Measurements from ENCODE around the gene RNF150.
A peak's percentile ranks its signal among the peaks of the same experiment; 100 is the strongest.

The RNF150 gene

DNA sequence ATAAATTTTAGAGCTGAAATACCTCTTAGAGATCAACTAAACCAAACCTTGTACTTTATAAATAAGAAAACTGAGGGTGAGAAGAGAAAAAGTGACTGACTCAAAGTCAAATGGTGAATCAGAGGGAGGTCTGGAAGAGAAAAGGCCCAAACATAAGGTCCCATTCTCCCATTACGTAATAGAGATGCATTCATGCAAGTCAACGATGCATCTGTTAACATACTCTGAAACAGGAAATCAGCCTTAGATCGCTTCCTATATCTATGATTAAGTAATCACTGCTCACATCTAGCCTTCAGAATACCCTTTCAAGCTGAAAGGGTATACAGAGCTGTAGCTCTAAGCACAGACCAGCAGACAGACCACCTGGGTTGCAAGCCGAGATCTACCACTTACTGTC is 6.5 kb downstream of the RNF150 start:
- H3K9me3 ChIP-seq (ENCODE audit: insufficient read depth, low read length), result no peaks in the 10 kb centered on the region
- no peak overlapping the region for H3K9ac ChIP-seq (ENCODE audit: low read length)
- H3K4me3 ChIP-seq (ENCODE audit: low read length), result no peak overlapping the region
- peaks cover 8% of the 10 kb centered on the region for H3K4me1 ChIP-seq (ENCODE audit: low read length)
- H4K20me1 ChIP-seq (ENCODE audit: insufficient read depth, low read length), result no peaks in the 10 kb centered on the region
- no peak overlapping the region for H2AFZ ChIP-seq (ENCODE audit: low read depth, low read length)
- H3K79me2 ChIP-seq (ENCODE audit: low read length), result no peaks in the 10 kb centered on the region
- TF ChIP-seq EZH2phosphoT487 (IDR thresholded peaks at IDR 0.05; ENCODE audit: low read depth) (no peak), CTCF (IDR thresholded peaks at IDR 0.05; ENCODE audit: low read depth, low read length) (no peak)
- no peaks in the 10 kb centered on the region for H3K36me3 ChIP-seq (replicated peaks; ENCODE audit: low read depth, low read length)
- no peak overlapping the region for H3K4me2 ChIP-seq (ENCODE audit: low read length)
- no peak overlapping the region for H3K27ac ChIP-seq (ENCODE audit: low read length)
- no peaks in the 10 kb centered on the region for H3K27me3 ChIP-seq (ENCODE audit: low read depth, low read length)

DNA sequence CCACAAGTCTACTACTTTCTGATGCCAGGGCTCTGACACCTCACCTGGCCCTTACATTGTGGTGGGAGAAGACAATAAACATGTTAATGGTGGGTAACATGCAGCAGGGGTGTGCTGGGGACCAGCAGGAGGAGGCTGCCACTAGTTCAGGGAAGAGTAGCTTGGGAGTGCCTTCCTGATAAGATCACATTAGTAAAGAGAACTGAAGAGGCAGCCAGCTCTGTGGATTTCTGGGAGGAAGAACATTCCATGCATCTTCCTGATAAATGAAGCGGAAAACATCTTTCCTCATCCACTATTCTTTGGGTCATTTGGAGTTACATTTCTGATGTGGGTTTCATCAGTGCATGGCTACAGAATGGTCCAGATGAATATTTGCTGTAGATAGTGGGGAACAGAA is 9.0 kb downstream of the RNF150 start:
- Histone ChIP-seq H4K20me1 (ENCODE audit: insufficient read depth, low read length) (no peaks in the 10 kb centered on the region), H3K9me3 (ENCODE audit: insufficient read depth, low read length) (no peaks in the 10 kb centered on the region), H3K4me3 (ENCODE audit: low read length) (no peak overlapping the region), H3K79me2 (ENCODE audit: low read length) (no peaks in the 10 kb centered on the region), H3K9ac (ENCODE audit: low read length) (no peak overlapping the region), H2AFZ (ENCODE audit: low read depth, low read length) (no peak overlapping the region), H3K4me1 (ENCODE audit: low read length) (peaks cover 17% of the 10 kb centered on the region), H3K36me3 (replicated peaks; ENCODE audit: low read depth, low read length) (no peaks in the 10 kb centered on the region), H3K4me2 (ENCODE audit: low read length) (no peak overlapping the region), H3K27me3 (ENCODE audit: low read depth, low read length) (no peaks in the 10 kb centered on the region), H3K27ac (ENCODE audit: low read length) (no peak overlapping the region)
- TF ChIP-seq CTCF (IDR thresholded peaks at IDR 0.05; ENCODE audit: low read depth, low read length) (no peak), EZH2phosphoT487 (IDR thresholded peaks at IDR 0.05; ENCODE audit: low read depth) (no peak)

DNA sequence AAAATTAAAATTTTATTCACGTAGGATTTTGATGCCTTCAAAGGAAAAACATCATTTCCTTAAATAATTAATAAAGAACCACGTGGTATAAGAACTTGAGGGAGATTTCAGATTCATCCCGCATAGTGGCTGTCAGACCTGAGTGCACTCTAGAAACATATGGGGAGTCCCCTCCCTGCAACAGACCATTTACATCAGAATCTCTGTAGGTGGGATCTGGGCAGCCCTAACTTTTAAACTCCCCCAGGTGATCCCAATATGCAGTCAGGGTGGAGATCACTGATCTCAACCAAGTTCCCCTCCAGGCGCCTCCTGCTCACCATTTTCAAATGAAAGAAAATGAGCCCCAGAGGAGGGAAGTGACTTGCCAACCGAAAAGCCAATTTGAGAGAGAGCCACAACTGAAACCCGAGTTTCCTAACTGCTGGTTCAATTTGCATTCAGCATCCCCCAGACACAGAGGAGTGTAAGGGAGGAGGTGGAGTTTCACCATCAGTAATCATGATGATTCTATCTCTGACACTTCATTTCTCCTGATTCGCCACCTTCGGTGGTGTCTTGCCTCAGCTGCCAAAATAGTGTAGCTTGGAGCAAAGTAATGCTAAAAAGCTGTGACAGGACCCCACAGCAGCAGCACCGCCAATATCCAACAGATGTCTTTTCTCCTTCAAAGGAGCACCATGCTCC is 11.4 kb downstream of the RNF150 start:
- Histone ChIP-seq H3K9ac (ENCODE audit: low read length) (no peak overlapping the region; the same call in 1 of the 2 replicates), H3K4me1 (ENCODE audit: low read length) (peaks cover 17% of the 10 kb centered on the region), H3K27ac (ENCODE audit: low read length) (no peak overlapping the region), H3K27me3 (ENCODE audit: low read depth, low read length) (no peaks in the 10 kb centered on the region), H3K4me3 (ENCODE audit: low read length) (peak overlapping the region; percentile 50), H3K79me2 (ENCODE audit: low read length) (no peaks in the 10 kb centered on the region), H3K36me3 (replicated peaks; ENCODE audit: low read depth, low read length) (no peaks in the 10 kb centered on the region), H4K20me1 (ENCODE audit: insufficient read depth, low read length) (no peaks in the 10 kb centered on the region), H2AFZ (ENCODE audit: low read depth, low read length) (peak overlapping the region; percentile 17; the same call in 1 of the 2 replicates), H3K9me3 (ENCODE audit: insufficient read depth, low read length) (no peaks in the 10 kb centered on the region), H3K4me2 (ENCODE audit: low read length) (peak overlapping the region; percentile 72)
- TF ChIP-seq EZH2phosphoT487 (IDR thresholded peaks at IDR 0.05; ENCODE audit: low read depth) (no peak), CTCF (IDR thresholded peaks at IDR 0.05; ENCODE audit: low read depth, low read length) (no peak)

DNA sequence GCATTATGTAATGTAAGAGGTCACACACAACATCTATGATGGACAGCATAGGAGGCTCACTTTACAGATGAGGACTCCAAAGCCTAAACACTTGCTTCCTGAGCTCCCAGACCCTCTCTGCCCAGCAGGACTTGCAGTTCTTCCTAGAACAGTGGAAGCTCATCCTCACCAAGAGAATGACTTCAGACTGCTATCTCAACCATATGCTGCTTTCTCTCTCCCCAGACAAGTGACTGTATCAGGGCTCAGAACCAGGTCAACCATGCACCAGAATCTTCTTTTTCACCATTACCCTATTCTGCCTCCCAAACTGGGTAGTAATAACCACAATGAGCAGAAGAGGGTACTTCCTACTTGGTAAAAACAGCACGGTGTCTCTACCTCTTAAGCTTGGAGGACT is 12.2 kb downstream of the RNF150 start:
- no peak for TF ChIP-seq CTCF (IDR thresholded peaks at IDR 0.05; ENCODE audit: low read depth, low read length)
- no peak for TF ChIP-seq EZH2phosphoT487 (IDR thresholded peaks at IDR 0.05; ENCODE audit: low read depth)
- Histone ChIP-seq H3K9ac (ENCODE audit: low read length) (no peak overlapping the region), H3K27me3 (ENCODE audit: low read depth, low read length) (no peaks in the 10 kb centered on the region), H3K9me3 (ENCODE audit: insufficient read depth, low read length) (no peaks in the 10 kb centered on the region), H3K4me2 (ENCODE audit: low read length) (peak overlapping the region; percentile 72), H3K4me3 (ENCODE audit: low read length) (no peak overlapping the region), H4K20me1 (ENCODE audit: insufficient read depth, low read length) (no peaks in the 10 kb centered on the region), H3K4me1 (ENCODE audit: low read length) (peaks cover 17% of the 10 kb centered on the region), H3K79me2 (ENCODE audit: low read length) (no peaks in the 10 kb centered on the region), H2AFZ (ENCODE audit: low read depth, low read length) (no peak overlapping the region), H3K27ac (ENCODE audit: low read length) (no peak overlapping the region), H3K36me3 (replicated peaks; ENCODE audit: low read depth, low read length) (no peaks in the 10 kb centered on the region)

All from OCI-LY3 (cell line).